H9 (cell line): ENCODE data around the gene CARM1. TPM values are rescaled to one million over a fixed set of nuclear protein-coding genes. Genes with fewer than 3 reads are reported as not detected.

Source experiments
- DNase-seq: peaks from one replicate; pipeline ENCODE4 v3.0.0-alpha.2; 2017
- H2AFZ ChIP-seq: one replicate; pipeline ENCODE4 v1.6.1; 2013; ENCODE audit warnings: mild to moderate bottlenecking, low read length, control low read depth, moderate library complexity
- H2AK5ac ChIP-seq: 2 replicates; pipeline ENCODE4 v1.6.1; 2013; ENCODE audit warnings: low read length, control low read depth, mixed read lengths; ENCODE audit not compliant: insufficient read length
- H2BK120ac ChIP-seq: one replicate; pipeline ENCODE4 v1.6.1; 2013; ENCODE audit warnings: low read depth, mild to moderate bottlenecking, low read length, control low read depth, inconsistent platforms; ENCODE audit not compliant: poor library complexity, severe bottlenecking
- H2BK12ac ChIP-seq: 2 replicates; pipeline ENCODE4 v1.6.1; 2013; ENCODE audit warnings: low read length, control low read depth, mixed read lengths, low read depth; ENCODE audit not compliant: insufficient read length
- H2BK15ac ChIP-seq: 2 replicates; pipeline ENCODE4 v1.6.1; 2013; ENCODE audit warnings: low read depth, low read length, control low read depth
- H2BK20ac ChIP-seq: one replicate; pipeline ENCODE4 v1.6.1; 2013; ENCODE audit warnings: low read depth, mild to moderate bottlenecking, low read length, control low read depth, inconsistent platforms; ENCODE audit not compliant: poor library complexity, severe bottlenecking
- H2BK5ac ChIP-seq: 2 replicates; pipeline ENCODE4 v1.6.1; 2013; ENCODE audit warnings: low read length, control low read depth, mixed read lengths; ENCODE audit not compliant: insufficient read length
- H3K14ac ChIP-seq: 2 replicates; pipeline ENCODE4 v1.6.1; 2013; ENCODE audit warnings: low read length, control low read depth; ENCODE audit not compliant: insufficient read depth
- H3K18ac ChIP-seq: 2 replicates; pipeline ENCODE4 v1.6.1; 2013; ENCODE audit warnings: low read depth, mild to moderate bottlenecking, mixed read lengths, low read length, control low read depth; ENCODE audit not compliant: insufficient read length
- H3K23ac ChIP-seq: 2 replicates; pipeline ENCODE4 v1.6.1; 2013; ENCODE audit warnings: low read length, control low read depth, mixed read lengths, low read depth; ENCODE audit not compliant: insufficient read length
- H3K23me2 ChIP-seq: 2 replicates; pipeline ENCODE4 v1.6.1; 2013; ENCODE audit warnings: low read depth, mild to moderate bottlenecking, mixed read lengths, low read length, control low read depth; ENCODE audit not compliant: insufficient read length, poor library complexity, severe bottlenecking
- H3K27ac ChIP-seq: 2 replicates; pipeline ENCODE4 v1.5.1; 2013; ENCODE audit warnings: low read length, control low read depth, mixed read lengths, low read depth; ENCODE audit not compliant: insufficient read length
- H3K27me3 ChIP-seq: 2 replicates; pipeline ENCODE4 v1.6.1; 2013; ENCODE audit warnings: low read length, control low read depth, inconsistent platforms; ENCODE audit not compliant: insufficient read depth
- H3K4ac ChIP-seq: 2 replicates; pipeline ENCODE4 v1.6.1; 2013; ENCODE audit warnings: low read depth, mild to moderate bottlenecking, control low read depth, inconsistent platforms, low read length, moderate library complexity
- H3K4me1 ChIP-seq: 2 replicates; pipeline ENCODE4 v1.6.1; 2013; ENCODE audit warnings: low read length, control low read depth, inconsistent platforms; ENCODE audit not compliant: insufficient read depth
- H3K4me2 ChIP-seq: 2 replicates; pipeline ENCODE4 v1.6.1; 2013; ENCODE audit warnings: low read length, control low read depth, mixed read lengths; ENCODE audit not compliant: insufficient read length, insufficient read depth
- H3K56ac ChIP-seq: 2 replicates; pipeline ENCODE4 v1.6.1; 2013; ENCODE audit warnings: low read depth, mild to moderate bottlenecking, mixed read lengths, low read length, control low read depth; ENCODE audit not compliant: insufficient read length
- H3K79me1 ChIP-seq: 2 replicates; pipeline ENCODE4 v1.6.1; 2013; ENCODE audit warnings: low read depth, mild to moderate bottlenecking, moderate library complexity, low read length, control low read depth, inconsistent platforms; ENCODE audit not compliant: insufficient read depth, poor library complexity, severe bottlenecking
- H3K79me2 ChIP-seq: 2 replicates; pipeline ENCODE4 v1.6.1; 2013; ENCODE audit warnings: low read length, control low read depth, inconsistent platforms; ENCODE audit not compliant: insufficient read depth
- H3K9ac ChIP-seq: 2 replicates; pipeline ENCODE4 v1.6.1; 2013; ENCODE audit warnings: low read length, control low read depth, mixed read lengths; ENCODE audit not compliant: insufficient read length; ENCODE audit errors: extremely low read depth
- H3K9me3 ChIP-seq: one replicate; pipeline ENCODE4 v1.6.1; 2013; ENCODE audit warnings: low read depth, low read length, inconsistent platforms; ENCODE audit not compliant: control insufficient read depth
- H3T11ph ChIP-seq: one replicate; pipeline ENCODE4 v1.6.1; 2013; ENCODE audit warnings: mild to moderate bottlenecking, low read length, control low read depth, inconsistent platforms
- H4K20me1 ChIP-seq: one replicate; pipeline ENCODE4 v1.6.1; 2013; ENCODE audit not compliant: control insufficient read depth, insufficient read length, insufficient read depth
- H4K5ac ChIP-seq: 2 replicates; pipeline ENCODE4 v1.6.1; 2013; ENCODE audit warnings: low read depth, mild to moderate bottlenecking, mixed read lengths, low read length, control low read depth; ENCODE audit not compliant: insufficient read length
- H4K8ac ChIP-seq: replicated peaks from 2 replicates; pipeline ENCODE4 v1.6.1; 2013; ENCODE audit warnings: low read length, control low read depth, mixed read lengths, low read depth; ENCODE audit not compliant: insufficient read length
- H4K91ac ChIP-seq: 2 replicates; pipeline ENCODE4 v1.6.1; 2013; ENCODE audit warnings: low read depth, mild to moderate bottlenecking, moderate library complexity, mixed read lengths, low read length, control low read depth; ENCODE audit not compliant: insufficient read length
- H3K27ac Mint-ChIP-seq, 3 experiments: 2 replicates in 2 of 3; 3 replicates in 1 of 3; pipeline ENCODE4 v1.8.0; 2020 to 2021; ENCODE audit warnings: mixed read lengths in 3 of 3, mild to moderate bottlenecking in 1 of 3, moderate library complexity in 1 of 3
- H3K27me3 Mint-ChIP-seq: 2 replicates; pipeline ENCODE4 v1.8.0; 2021; ENCODE audit warnings: low read depth, mild to moderate bottlenecking, moderate library complexity, mixed read lengths
- H3K36me3 Mint-ChIP-seq, 3 experiments: 2 replicates in 2 of 3; 3 replicates in 1 of 3; pipeline ENCODE4 v1.8.0; 2020 to 2021; ENCODE audit warnings: low read depth in 3 of 3, mixed read lengths in 3 of 3; ENCODE audit not compliant: insufficient read depth in 1 of 3
- H3K4me1 Mint-ChIP-seq, 2 experiments: 2 replicates each; pipeline ENCODE4 v1.8.0; 2020; ENCODE audit warnings: mixed read lengths in 2 of 2
- H3K4me3 Mint-ChIP-seq, 2 experiments: 2 replicates in 1 of 2; 3 replicates in 1 of 2; pipeline ENCODE4 v1.8.0; 2020 to 2021; ENCODE audit warnings: mild to moderate bottlenecking in 2 of 2, mixed read lengths in 2 of 2, moderate library complexity in 1 of 2
- H3K9me3 Mint-ChIP-seq, 2 experiments: 2 replicates in 1 of 2; 3 replicates in 1 of 2; pipeline ENCODE4 v1.8.0; 2020; ENCODE audit warnings: mild to moderate bottlenecking in 2 of 2, mixed read lengths in 2 of 2, moderate library complexity in 1 of 2
- CTCF ChIP-seq: fragments of 200-600 bp; sonication (generic); conservative IDR thresholded peaks from 3 replicates; pipeline ENCODE4 v1.8.0; 2021; ENCODE audit warnings: antibody characterized with exemption, mild to moderate bottlenecking
- WGBS: extraction: QIAGEN DNeasy Blood & Tissue Kit; methylation state at CpG from one replicate; pipeline ENCODE4 v1.1.7; 2013; ENCODE audit warnings: missing lambda C conversion rate, low lambda C conversion rate, mixed read lengths; ENCODE audit not compliant: insufficient read length; ENCODE audit errors: extremely low coverage; 5-methylcytosine and 5-hydroxymethylcytosine counted together
- total RNA-seq: library from RNA; stranded (reverse); gene quantifications from 2 replicates; pipeline ENCODE4 v1.2.1, GENCODE V29; 2021

Gene CARM1
- total RNA-seq, 1 experiment from 2014 or later, result 111 TPM

- peaks cover 3% of the 10 kb centered on the region for H4K20me1 ChIP-seq
- peaks cover 2% of the 10 kb centered on the region for H3K79me1 ChIP-seq
- H3K23ac ChIP-seq, result no peak overlapping the region
- H3K14ac ChIP-seq, result no peak overlapping the region; the same call in 1 of the 2 replicates
- no peak overlapping the region for H2BK120ac ChIP-seq
- no peak overlapping the region for H2AFZ ChIP-seq
- H3T11ph ChIP-seq, result no peak overlapping the region
- H3K56ac ChIP-seq, result no peak overlapping the region
- peaks cover 26% of the 10 kb centered on the region; the same call in 1 of the 2 replicates for H3K79me2 ChIP-seq
- WGBS, result no CpG with 5 or more reads among the region's 9 CpGs
- H2BK5ac ChIP-seq, result no peak overlapping the region
- H3K4me1 ChIP-seq, result peaks cover 16% of the 10 kb centered on the region; the same call in 1 of the 2 replicates
- H4K5ac ChIP-seq, result no peak overlapping the region
- H3K9ac ChIP-seq, result no peak overlapping the region
- TF ChIP-seq CTCF, result no peak
- no peaks in the 10 kb centered on the region for H3K23me2 ChIP-seq
- H2BK20ac ChIP-seq, result no peak overlapping the region
- Mint-ChIP-seq H3K9me3 (no peaks in the 10 kb centered on the region), H3K36me3 (peaks cover 3 to 11% (median 5%) of the 10 kb centered on the region in 3 experiments; a peak in 4 of 7 replicates), H3K4me1 (peaks cover 54 to 70% of the 10 kb centered on the region in 2 experiments), H3K27ac (peak overlapping the region; percentile 88 to 97 (median 94); a peak in 4 of 7 replicates), H3K27me3 (no peaks in the 10 kb centered on the region), H3K4me3 (peak overlapping the region in 1 of 2 experiments; percentile 36; a peak in 1 of 5 replicates)
- H3K18ac ChIP-seq, result no peak overlapping the region
- H3K9me3 ChIP-seq, result no peaks in the 10 kb centered on the region
- H3K4me2 ChIP-seq, result peak overlapping the region; percentile 32
- H2BK15ac ChIP-seq, result no peak overlapping the region
- H3K27me3 ChIP-seq, result no peaks in the 10 kb centered on the region
- no peak overlapping the region for H3K27ac ChIP-seq
- H2BK12ac ChIP-seq, result no peak overlapping the region
- DNase-seq, result no peak
- H4K8ac ChIP-seq, result no peak overlapping the region
- no peak overlapping the region for H4K91ac ChIP-seq
- no peak overlapping the region for H3K4ac ChIP-seq
- H2AK5ac ChIP-seq, result no peak overlapping the region
These were observed 10.7 kb downstream of the CARM1 start for GRCh38 chr19:10882108-10882457.
